ENCODE data around the gene RNF150.

DNA sequence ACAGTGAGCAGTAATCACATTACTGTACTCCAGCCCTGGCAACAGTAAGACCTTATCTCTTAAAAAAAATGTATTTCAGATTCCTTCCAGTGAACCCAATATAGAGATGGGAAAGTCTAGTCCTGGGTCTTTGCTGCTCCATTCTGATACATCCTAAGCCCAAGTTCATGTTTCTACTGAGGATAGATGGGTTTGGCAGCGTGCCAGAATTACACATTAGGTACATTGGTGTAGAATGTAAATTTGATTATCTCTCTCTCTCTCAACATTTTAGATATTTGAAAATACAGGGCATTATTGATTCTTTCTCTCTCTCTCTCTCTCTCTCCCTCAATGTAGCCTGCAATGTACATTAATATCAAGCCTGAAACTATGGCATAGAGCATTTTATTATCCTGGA, 43.9 kb upstream of the RNF150 start:
- TF ChIP-seq ZNF292 (tag by site-specific recombination; IDR thresholded peaks at IDR 0.05; ENCODE audit: borderline replicate concordance, low read depth): no peak
- TF ChIP-seq ZNF843 (tag by site-specific recombination; IDR thresholded peaks at IDR 0.05): no peak
- TF ChIP-seq, protein P1, sequence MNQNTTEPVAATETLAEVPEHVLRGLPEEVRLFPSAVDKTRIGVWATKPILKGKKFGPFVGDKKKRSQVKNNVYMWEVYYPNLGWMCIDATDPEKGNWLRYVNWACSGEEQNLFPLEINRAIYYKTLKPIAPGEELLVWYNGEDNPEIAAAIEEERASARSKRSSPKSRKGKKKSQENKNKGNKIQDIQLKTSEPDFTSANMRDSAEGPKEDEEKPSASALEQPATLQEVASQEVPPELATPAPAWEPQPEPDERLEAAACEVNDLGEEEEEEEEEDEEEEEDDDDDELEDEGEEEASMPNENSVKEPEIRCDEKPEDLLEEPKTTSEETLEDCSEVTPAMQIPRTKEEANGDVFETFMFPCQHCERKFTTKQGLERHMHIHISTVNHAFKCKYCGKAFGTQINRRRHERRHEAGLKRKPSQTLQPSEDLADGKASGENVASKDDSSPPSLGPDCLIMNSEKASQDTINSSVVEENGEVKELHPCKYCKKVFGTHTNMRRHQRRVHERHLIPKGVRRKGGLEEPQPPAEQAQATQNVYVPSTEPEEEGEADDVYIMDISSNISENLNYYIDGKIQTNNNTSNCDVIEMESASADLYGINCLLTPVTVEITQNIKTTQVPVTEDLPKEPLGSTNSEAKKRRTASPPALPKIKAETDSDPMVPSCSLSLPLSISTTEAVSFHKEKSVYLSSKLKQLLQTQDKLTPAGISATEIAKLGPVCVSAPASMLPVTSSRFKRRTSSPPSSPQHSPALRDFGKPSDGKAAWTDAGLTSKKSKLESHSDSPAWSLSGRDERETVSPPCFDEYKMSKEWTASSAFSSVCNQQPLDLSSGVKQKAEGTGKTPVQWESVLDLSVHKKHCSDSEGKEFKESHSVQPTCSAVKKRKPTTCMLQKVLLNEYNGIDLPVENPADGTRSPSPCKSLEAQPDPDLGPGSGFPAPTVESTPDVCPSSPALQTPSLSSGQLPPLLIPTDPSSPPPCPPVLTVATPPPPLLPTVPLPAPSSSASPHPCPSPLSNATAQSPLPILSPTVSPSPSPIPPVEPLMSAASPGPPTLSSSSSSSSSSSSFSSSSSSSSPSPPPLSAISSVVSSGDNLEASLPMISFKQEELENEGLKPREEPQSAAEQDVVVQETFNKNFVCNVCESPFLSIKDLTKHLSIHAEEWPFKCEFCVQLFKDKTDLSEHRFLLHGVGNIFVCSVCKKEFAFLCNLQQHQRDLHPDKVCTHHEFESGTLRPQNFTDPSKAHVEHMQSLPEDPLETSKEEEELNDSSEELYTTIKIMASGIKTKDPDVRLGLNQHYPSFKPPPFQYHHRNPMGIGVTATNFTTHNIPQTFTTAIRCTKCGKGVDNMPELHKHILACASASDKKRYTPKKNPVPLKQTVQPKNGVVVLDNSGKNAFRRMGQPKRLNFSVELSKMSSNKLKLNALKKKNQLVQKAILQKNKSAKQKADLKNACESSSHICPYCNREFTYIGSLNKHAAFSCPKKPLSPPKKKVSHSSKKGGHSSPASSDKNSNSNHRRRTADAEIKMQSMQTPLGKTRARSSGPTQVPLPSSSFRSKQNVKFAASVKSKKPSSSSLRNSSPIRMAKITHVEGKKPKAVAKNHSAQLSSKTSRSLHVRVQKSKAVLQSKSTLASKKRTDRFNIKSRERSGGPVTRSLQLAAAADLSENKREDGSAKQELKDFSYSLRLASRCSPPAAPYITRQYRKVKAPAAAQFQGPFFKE (tag by site-specific recombination; IDR thresholded peaks at IDR 0.05; ENCODE audit: borderline replicate concordance): no peak
- TF ChIP-seq ZNF335 (tag by site-specific recombination; conservative IDR thresholded peaks at IDR 0.05): no peak
- no peak for TF ChIP-seq ZBTB21 (tag by site-specific recombination; IDR thresholded peaks at IDR 0.05)
- TF ChIP-seq, protein P2, sequence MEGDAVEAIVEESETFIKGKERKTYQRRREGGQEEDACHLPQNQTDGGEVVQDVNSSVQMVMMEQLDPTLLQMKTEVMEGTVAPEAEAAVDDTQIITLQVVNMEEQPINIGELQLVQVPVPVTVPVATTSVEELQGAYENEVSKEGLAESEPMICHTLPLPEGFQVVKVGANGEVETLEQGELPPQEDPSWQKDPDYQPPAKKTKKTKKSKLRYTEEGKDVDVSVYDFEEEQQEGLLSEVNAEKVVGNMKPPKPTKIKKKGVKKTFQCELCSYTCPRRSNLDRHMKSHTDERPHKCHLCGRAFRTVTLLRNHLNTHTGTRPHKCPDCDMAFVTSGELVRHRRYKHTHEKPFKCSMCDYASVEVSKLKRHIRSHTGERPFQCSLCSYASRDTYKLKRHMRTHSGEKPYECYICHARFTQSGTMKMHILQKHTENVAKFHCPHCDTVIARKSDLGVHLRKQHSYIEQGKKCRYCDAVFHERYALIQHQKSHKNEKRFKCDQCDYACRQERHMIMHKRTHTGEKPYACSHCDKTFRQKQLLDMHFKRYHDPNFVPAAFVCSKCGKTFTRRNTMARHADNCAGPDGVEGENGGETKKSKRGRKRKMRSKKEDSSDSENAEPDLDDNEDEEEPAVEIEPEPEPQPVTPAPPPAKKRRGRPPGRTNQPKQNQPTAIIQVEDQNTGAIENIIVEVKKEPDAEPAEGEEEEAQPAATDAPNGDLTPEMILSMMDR (tag by site-specific recombination; IDR thresholded peaks at IDR 0.05): no peak
- TF ChIP-seq ZNF350 (tag by site-specific recombination; IDR thresholded peaks at IDR 0.05): no peak
